Esophagus squamous epithelium (tissue), 4 donors: Measurements from ENCODE around the gene SLC29A4.

ENCODE experiments used
- POLR2A ChIP-seq, 4 donors: fragments of 450-650 bp; IDR thresholded peaks; one replicate each; pipeline ENCODE4 v1.6.1; 2017; ENCODE audit warnings: antibody characterized with exemption in 4 of 4, mild to moderate bottlenecking in 4 of 4, moderate library complexity in 3 of 4
- TF ChIP-seq, protein P1 (sequence below), 6 experiments: fragments of 450-650 bp in 4 of 6; fragments of 200-600 bp in 2 of 6; sonication (generic) in 2 of 6; IDR thresholded peaks; one replicate each; pipeline ENCODE4 v1.5.1; 2016 to 2019; ENCODE audit warnings: antibody characterized with exemption in 6 of 6, mild to moderate bottlenecking in 4 of 6, moderate library complexity in 4 of 6

DNA sequence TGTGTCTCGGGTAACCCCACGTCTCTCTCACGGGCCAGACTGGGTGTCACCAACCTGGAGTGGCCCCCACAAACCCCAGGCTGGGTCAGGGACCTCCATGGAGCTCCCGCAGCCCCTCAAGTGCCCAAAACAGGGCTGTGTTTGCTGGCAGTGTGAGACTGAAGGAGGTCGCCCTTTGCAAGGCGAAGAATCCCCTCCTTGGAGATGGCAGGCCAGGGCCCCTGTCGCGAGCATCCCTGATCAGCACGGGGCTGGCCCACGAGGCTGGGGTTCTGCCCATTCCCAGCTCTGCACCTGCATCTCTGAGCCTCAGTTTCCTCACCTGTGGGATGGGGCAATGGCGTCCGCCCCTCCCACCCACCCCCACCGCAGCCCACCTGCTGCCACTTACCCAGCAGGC, 62.4 kb downstream of the SLC29A4 start:
- TF ChIP-seq, protein P1, sequence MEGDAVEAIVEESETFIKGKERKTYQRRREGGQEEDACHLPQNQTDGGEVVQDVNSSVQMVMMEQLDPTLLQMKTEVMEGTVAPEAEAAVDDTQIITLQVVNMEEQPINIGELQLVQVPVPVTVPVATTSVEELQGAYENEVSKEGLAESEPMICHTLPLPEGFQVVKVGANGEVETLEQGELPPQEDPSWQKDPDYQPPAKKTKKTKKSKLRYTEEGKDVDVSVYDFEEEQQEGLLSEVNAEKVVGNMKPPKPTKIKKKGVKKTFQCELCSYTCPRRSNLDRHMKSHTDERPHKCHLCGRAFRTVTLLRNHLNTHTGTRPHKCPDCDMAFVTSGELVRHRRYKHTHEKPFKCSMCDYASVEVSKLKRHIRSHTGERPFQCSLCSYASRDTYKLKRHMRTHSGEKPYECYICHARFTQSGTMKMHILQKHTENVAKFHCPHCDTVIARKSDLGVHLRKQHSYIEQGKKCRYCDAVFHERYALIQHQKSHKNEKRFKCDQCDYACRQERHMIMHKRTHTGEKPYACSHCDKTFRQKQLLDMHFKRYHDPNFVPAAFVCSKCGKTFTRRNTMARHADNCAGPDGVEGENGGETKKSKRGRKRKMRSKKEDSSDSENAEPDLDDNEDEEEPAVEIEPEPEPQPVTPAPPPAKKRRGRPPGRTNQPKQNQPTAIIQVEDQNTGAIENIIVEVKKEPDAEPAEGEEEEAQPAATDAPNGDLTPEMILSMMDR (IDR thresholded peaks at IDR 0.05), result no peak
- TF ChIP-seq POLR2A (IDR thresholded peaks at IDR 0.05), result no peak
